K562 (cell line): ENCODE data around the gene KIF20A. TPM values are rescaled to one million over a fixed set of nuclear protein-coding genes. Genes with fewer than 3 reads are reported as not detected.

Source experiments
- ATAC-seq: fragments of 200-7000 bp; cut with Tn5 transposase; 3 replicates; pipeline ENCODE4 v1.9.1; 2020; ENCODE audit warnings: moderate library complexity
- BruUV-seq: library from RNA; stranded (reverse); fragments of 400-500 nt; replicated peaks from 2 replicates; lab custom pipeline; 2021; lab: Mats Ljungman, UMichigan
- CTCF ChIA-PET: fragments of 300-600 bp; formaldehyde crosslinking; extraction: SDS; loops from one replicate; lab custom pipeline; 2021; ENCODE audit warnings: low intra/inter-chr PET ratio; lab: Yijun Ruan, JAX
- POLR2A ChIA-PET: fragments of 300-600, 350-650 bp; sonication (Branson Sonifier 250); formaldehyde crosslinking; extraction: SDS; loops from one replicate; lab custom pipeline; 2021; ENCODE audit warnings: antibody characterized with exemption, inconsistent platforms; lab: Yijun Ruan, JAX
- DNase-seq, 4 experiments: peaks; one replicate each; pipeline versions ENCODE4 v3.0.0 to v3.0.0-alpha.2; 2011 to 2018; ENCODE audit warnings: low spot score in 3 of 4, mixed read lengths in 3 of 4; ENCODE audit errors: extremely low read depth in 1 of 4
- FAIRE-seq: peaks from 2 replicates; lab custom pipeline; 2011; peaks lifted over from hg19 to GRCh38; lab: Jason Lieb, UNC
- H2AFZ ChIP-seq: 2 replicates; pipeline ENCODE4 v1.6.0; 2011; ENCODE audit warnings: low read depth, low read length, control low read depth, inconsistent platforms
- H3K27ac ChIP-seq: fragments of 200-600 bp; 3 replicates; pipeline ENCODE4 v1.8.0; 2011; ENCODE audit warnings: low read depth, mild to moderate bottlenecking, control low read depth, inconsistent platforms, low read length, moderate library complexity, mixed read lengths; ENCODE audit errors: extremely low read depth
- H3K27me3 ChIP-seq, 2 experiments: fragments of 300-600 bp in 1 of 2; 2 replicates in 1 of 2; 3 replicates in 1 of 2; pipeline versions ENCODE4 v1.6.0 to v1.8.0; 2011; ENCODE audit warnings: inconsistent platforms in 2 of 2, low read length in 2 of 2, mild to moderate bottlenecking in 1 of 2, mixed read lengths in 1 of 2, moderate library complexity in 1 of 2; ENCODE audit not compliant: control insufficient read depth in 2 of 2, insufficient read depth in 2 of 2
- H3K36me3 ChIP-seq: fragments of 300-600 bp; 3 replicates; pipeline ENCODE4 v1.8.0; 2011; ENCODE audit warnings: mild to moderate bottlenecking, low read length, inconsistent platforms; ENCODE audit not compliant: control insufficient read depth, insufficient read depth
- H3K4me1 ChIP-seq, 2 experiments: fragments of 200-600 bp in 1 of 2; replicated peaks in 1 of 2; 2 replicates in 1 of 2; 3 replicates in 1 of 2; pipeline versions ENCODE4 v1.5.1 to v1.8.0; 2011; ENCODE audit warnings: inconsistent platforms in 2 of 2, low read length in 2 of 2, mild to moderate bottlenecking in 1 of 2, mixed read lengths in 1 of 2, moderate library complexity in 1 of 2; ENCODE audit not compliant: control insufficient read depth in 2 of 2, insufficient read depth in 2 of 2
- H3K4me2 ChIP-seq: 2 replicates; pipeline ENCODE4 v1.6.1; 2011; ENCODE audit warnings: low read length, control low read depth, inconsistent platforms, mixed read lengths; ENCODE audit not compliant: insufficient read depth
- H3K4me3 ChIP-seq: fragments of 200-600 bp; sonication (generic), shearing (Covaris generic); 2 replicates; pipeline ENCODE4 v1.5.1; 2016; ENCODE audit warnings: control low read depth, inconsistent platforms
- H3K79me2 ChIP-seq: fragments of 200-600 bp; 3 replicates; pipeline ENCODE4 v1.8.0; 2011; ENCODE audit warnings: low read length, inconsistent platforms; ENCODE audit not compliant: control insufficient read depth, insufficient read depth
- H3K9ac ChIP-seq, 2 experiments: 2 replicates each; pipeline versions ENCODE4 v1.6.0 to v1.6.1; 2011; ENCODE audit warnings: low read depth in 2 of 2, low read length in 2 of 2, control low read depth in 1 of 2, inconsistent platforms in 1 of 2, mild to moderate bottlenecking in 1 of 2, mixed read lengths in 1 of 2; ENCODE audit not compliant: insufficient read depth in 1 of 2
- H3K9me1 ChIP-seq: one replicate; pipeline ENCODE4 v1.6.0; 2011; ENCODE audit warnings: inconsistent platforms, mild to moderate bottlenecking, low read length, moderate library complexity; ENCODE audit not compliant: control insufficient read depth, insufficient read depth
- H3K9me3 ChIP-seq: replicated peaks from 2 replicates; pipeline ENCODE4 v1.5.1; 2011; ENCODE audit warnings: low read depth, low read length, inconsistent platforms; ENCODE audit not compliant: control insufficient read depth, insufficient read depth
- H4K20me1 ChIP-seq: replicated peaks from 2 replicates; pipeline ENCODE4 v1.6.1; 2011; ENCODE audit warnings: low read length, inconsistent platforms, mixed read lengths; ENCODE audit not compliant: control insufficient read depth, insufficient read depth
- FOSL1 ChIP-seq: fragments of 200-800 bp; sonication (Bioruptor generic); conservative IDR thresholded peaks from 2 replicates; pipeline ENCODE4 v1.6.1; 2016; ENCODE audit warnings: missing genetic modification characterization, missing compliant biosample characterization
- KAT2B ChIP-seq: IDR thresholded peaks from one replicate; pipeline ENCODE4 v1.6.1; 2012; ENCODE audit warnings: low read depth, mild to moderate bottlenecking, control low read depth, inconsistent platforms, low read length, moderate library complexity
- MEF2D ChIP-seq: conservative IDR thresholded peaks from 2 replicates; pipeline ENCODE4 v1.6.1; 2016; ENCODE audit warnings: low read depth, missing genetic modification characterization, missing compliant biosample characterization
- OTX1 ChIP-seq: fragments of 450-650 bp; formaldehyde crosslinking; IDR thresholded peaks from 2 replicates; pipeline ENCODE4 v1.4.0; 2022; ENCODE audit warnings: mild to moderate bottlenecking
- PRMT5 ChIP-seq: sonication (generic); formaldehyde crosslinking; IDR thresholded peaks from 2 replicates; pipeline ENCODE4 v1.5.0; 2020; ENCODE audit warnings: missing genetic modification reagents
- RNF2 ChIP-seq: sonication (generic); IDR thresholded peaks from 2 replicates; pipeline ENCODE4 v1.6.1; 2016
- RUNX1 ChIP-seq: sonication (generic); IDR thresholded peaks from 2 replicates; pipeline ENCODE4 v1.6.1; 2016; ENCODE audit warnings: antibody characterized with exemption, low read depth
- ZBTB8A ChIP-seq: fragments of 450-650 bp; IDR thresholded peaks from 2 replicates; pipeline ENCODE4 v1.6.1; 2018; ENCODE audit warnings: mild to moderate bottlenecking, moderate library complexity; ENCODE audit not compliant: partially characterized antibody
- ZNF217 ChIP-seq: sonication (generic); formaldehyde crosslinking; IDR thresholded peaks from 2 replicates; pipeline ENCODE4 v1.8.0; 2022; ENCODE audit warnings: mild to moderate bottlenecking, missing genetic modification reagents
- ZNF384 ChIP-seq: IDR thresholded peaks from 2 replicates; pipeline ENCODE4 v1.6.1; 2012; ENCODE audit warnings: low read depth, low read length, improper control_type of control experiment
- WGBS: fragments of 100-300 bp; shearing (Covaris generic); methylation state at CpG from one replicate; pipeline ENCODE4 v1.1.6; 2016; ENCODE audit warnings: low coverage, mixed read lengths; ENCODE audit not compliant: insufficient coverage; ENCODE audit errors: missing lambda C conversion rate; 5-methylcytosine and 5-hydroxymethylcytosine counted together
- in situ Hi-C: fragments of 300-500 bp; cut with MboI; formaldehyde crosslinking; loops from 4 replicates; pipeline ENCODE4 v1.15.0; 2018; ENCODE audit warnings: inconsistent platforms, mixed read lengths
- intact Hi-C: fragments of 100-400 bp; cut with micrococcal nuclease; formaldehyde crosslinking; loops from 2 replicates; pipeline ENCODE4 v1.14.2; 2022
- polyA plus RNA-seq, 8 experiments: library from polyadenylated mRNA; depleted of rRNA in 4 of 8; stranded (reverse) in 5 of 8; unstranded in 3 of 8; fragments of >200 nt; fragmentation: Nextera tagmentation in 2 of 8; fragmentation: Illumina TruSeq in 1 of 8; extraction: Ambion mirVana in 2 of 8; extraction: Trizol in 1 of 8; gene quantifications; 2 replicates each; pipeline versions ENCODE4 v1.2.1 to v1.2.3, GENCODE V29; 2011 to 2014; ENCODE audit warnings: inconsistent platforms in 1 of 8, missing spikeins in 1 of 8
- total RNA-seq, 7 experiments: library from RNA; depleted of rRNA in 6 of 7; stranded (reverse); fragments of >200 nt in 6 of 7; fragmentation: Illumina TruSeq in 2 of 7; extraction: Trizol in 2 of 7; gene quantifications; 2 replicates each; pipeline versions ENCODE4 v1.2.1 to v1.2.3, GENCODE V29; 2011 to 2021; ENCODE audit warnings: low replicate concordance in 1 of 7
- TF ChIP-seq, protein P1 (sequence below), 2 experiments: fragments of 450-650 bp; IDR thresholded peaks; 2 replicates each; pipeline ENCODE4 v1.6.1; 2016; ENCODE audit warnings: mild to moderate bottlenecking in 2 of 2, borderline replicate concordance in 1 of 2, low read depth in 1 of 2, moderate library complexity in 1 of 2

The KIF20A gene
- total and polyA plus RNA-seq, 9 of the 15 experiments (the other 6 are each of a cell fraction or from before 2014, with no cell fraction given): 36.8 to 61.2 (median 55.5) TPM

DNA sequence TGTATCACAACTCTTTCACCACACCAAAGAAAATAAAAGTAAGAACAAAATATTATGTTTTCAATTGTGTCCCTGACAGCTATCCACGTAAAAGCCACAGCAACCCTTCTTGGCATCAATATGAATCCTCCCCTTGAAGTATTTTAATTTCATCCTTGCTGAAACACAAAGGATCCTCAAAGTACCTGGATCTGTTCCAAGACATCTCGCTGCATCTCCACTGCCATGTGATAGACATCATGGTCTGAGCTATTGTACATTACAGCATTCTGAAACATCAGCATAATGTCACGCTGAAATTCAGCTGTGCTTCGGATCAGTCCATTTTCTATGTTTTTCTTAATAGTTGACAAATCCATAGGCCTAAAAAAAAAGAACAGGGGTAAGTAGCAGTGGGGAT, 18.2 kb upstream of the KIF20A start:
- in situ Hi-C loops: no loop called here
- Histone ChIP-seq H3K4me2 (no peak overlapping the region), H3K27ac (no peak overlapping the region), H3K36me3 (peaks cover 92% of the 10 kb centered on the region), H3K9ac (no peak overlapping the region), H3K4me3 (no peak overlapping the region), H4K20me1 (peaks cover 4% of the 10 kb centered on the region), H3K9me3 (no peaks in the 10 kb centered on the region), H3K27me3 (no peaks in the 10 kb centered on the region), H3K79me2 (no peaks in the 10 kb centered on the region), H3K4me1 (no peaks in the 10 kb centered on the region), H3K9me1 (no peaks in the 10 kb centered on the region), H2AFZ (no peak overlapping the region)
- FAIRE-seq (peak; percentile 79), DNase-seq (no peak), ATAC-seq (no peak)
- CTCF ChIA-PET: no interaction called here
- POLR2A ChIA-PET: no interaction called here
- 85% methylated on average over 4 of the region's 4 CpGs for WGBS
- intact Hi-C loops: no loop called here
- no peak for TF ChIP-seq RUNX1
- TF ChIP-seq PRMT5: no peak
- no peak for TF ChIP-seq ZBTB8A
- no peak for TF ChIP-seq FOSL1 (tag)
- TF ChIP-seq KAT2B: no peak
- TF ChIP-seq MEF2D (tag): no peak
- TF ChIP-seq ZNF384: no peak
- TF ChIP-seq OTX1: no peak
- no peak for TF ChIP-seq RNF2
- TF ChIP-seq ZNF217: no peak
- TF ChIP-seq, protein P1, sequence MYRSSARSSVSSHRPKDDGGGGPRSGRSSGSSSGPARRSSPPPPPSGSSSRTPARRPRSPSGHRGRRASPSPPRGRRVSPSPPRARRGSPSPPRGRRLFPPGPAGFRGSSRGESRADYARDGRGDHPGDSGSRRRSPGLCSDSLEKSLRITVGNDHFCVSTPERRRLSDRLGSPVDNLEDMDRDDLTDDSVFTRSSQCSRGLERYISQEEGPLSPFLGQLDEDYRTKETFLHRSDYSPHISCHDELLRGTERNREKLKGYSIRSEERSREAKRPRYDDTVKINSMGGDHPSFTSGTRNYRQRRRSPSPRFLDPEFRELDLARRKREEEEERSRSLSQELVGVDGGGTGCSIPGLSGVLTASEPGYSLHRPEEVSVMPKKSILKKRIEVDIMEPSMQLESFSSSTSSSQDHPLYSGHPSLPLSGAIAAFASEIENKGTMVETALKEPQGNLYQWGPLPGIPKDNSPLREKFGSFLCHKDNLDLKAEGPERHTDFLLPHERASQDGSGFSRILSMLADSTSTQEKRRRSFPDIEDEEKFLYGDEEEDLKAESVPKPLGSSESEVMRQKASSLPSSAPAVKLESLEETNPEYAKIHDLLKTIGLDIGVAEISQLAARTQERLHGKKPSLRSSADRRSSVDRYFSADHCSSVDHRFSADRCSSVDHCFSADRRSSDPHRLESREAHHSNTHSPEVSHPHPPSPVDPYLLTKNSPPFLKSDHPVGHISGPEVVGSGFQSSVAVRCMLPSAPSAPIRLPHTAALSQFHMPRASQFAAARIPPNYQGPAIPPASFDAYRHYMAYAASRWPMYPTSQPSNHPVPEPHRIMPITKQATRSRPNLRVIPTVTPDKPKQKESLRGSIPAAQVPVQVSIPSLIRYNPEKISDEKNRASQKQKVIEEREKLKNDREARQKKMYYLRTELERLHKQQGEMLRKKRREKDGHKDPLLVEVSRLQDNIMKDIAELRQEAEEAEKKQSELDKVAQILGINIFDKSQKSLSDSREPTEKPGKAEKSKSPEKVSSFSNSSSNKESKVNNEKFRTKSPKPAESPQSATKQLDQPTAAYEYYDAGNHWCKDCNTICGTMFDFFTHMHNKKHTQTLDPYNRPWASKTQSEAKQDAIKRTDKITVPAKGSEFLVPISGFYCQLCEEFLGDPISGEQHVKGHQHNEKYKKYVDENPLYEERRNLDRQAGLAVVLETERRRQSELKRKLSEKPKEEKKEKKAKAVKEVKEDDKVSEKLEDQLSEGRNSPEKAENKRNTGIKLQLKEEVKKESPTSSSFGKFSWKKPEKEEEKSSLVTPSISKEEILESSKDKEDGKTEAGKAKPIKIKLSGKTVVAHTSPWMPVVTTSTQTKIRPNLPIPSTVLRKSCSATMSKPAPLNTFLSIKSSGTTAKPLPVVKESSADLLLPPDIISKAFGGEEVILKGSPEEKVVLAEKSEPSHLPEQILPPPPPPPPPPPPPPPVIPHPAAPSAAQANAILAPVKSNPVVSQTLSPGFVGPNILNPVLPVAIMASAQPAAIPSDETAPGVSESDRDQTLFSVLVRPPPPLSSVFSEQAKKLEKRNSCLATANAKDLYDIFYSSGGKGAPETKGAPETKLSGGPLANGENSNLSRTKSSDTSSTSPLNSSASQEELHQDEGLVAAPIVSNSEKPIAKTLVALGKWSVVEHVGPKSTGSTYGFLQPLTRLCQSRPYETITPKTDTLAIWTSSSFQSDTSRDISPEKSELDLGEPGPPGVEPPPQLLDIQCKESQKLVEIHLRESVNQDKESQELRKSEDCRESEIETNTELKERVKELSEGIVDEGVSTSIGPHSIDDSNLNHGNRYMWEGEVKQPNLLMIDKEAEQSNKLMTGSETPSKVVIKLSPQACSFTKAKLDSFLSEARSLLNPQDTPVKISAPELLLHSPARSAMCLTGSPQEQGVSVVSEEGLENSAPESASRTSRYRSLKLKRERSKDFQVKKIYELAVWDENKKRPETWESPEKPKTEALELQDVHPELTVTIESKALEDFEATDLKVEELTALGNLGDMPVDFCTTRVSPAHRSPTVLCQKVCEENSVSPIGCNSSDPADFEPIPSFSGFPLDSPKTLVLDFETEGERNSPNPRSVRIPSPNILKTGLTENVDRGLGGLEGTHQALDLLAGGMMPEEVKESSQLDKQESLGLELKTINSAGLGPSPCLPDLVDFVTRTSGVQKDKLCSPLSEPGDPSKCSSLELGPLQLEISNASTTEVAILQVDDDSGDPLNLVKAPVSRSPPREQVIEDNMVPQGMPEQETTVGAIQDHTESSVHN (IDR thresholded peaks at IDR 0.05; ENCODE audit: borderline replicate concordance in 1 of 2, low read depth in 1 of 2): no peak
- no TSS peak for BruUV-seq
